Neural cell (in vitro differentiated cells): ENCODE data around the gene FBXO5. TPM values are rescaled to one million over a fixed set of nuclear protein-coding genes. Genes with fewer than 3 reads are reported as not detected.

Source experiments
- polyA plus RNA-seq: library from polyadenylated mRNA; depleted of rRNA; stranded (reverse); fragments of >200 nt; gene quantifications from 2 replicates; pipeline ENCODE4 v1.2.3, GENCODE V29; 2014
- small RNA-seq, 3 experiments: library from RNA; depleted of rRNA; stranded (forward); fragments of <200 nt; gene quantifications; one replicate each; pipeline ENCODE3, GENCODE V24; 2012

Gene FBXO5
- polyA plus RNA-seq, 1 donor from 2014 or later, result 8.7 TPM

Small RNA genes within 50 kb of the gene (small RNA-seq; reads per million reads assigned to genes)
- 0 reads per million in 3 experiments for gene AL080276.1

Other genes starting within 250 kb of the FBXO5 start
- 0.63 TPM in 1 of 2 replicates, not detected in the other for gene VIP, start 232.2 kb downstream of the FBXO5 start, polyA plus RNA-seq
- 14.0 and 16.2 TPM in 2 replicates for gene MTRF1L, start 19.7 kb upstream of the FBXO5 start, polyA plus RNA-seq
- 38.0 and 44.9 TPM in 2 replicates for gene RGS17, start 148.2 kb upstream of the FBXO5 start, polyA plus RNA-seq